HG03575 (cell line): ENCODE measurements around the gene GIPC1.
"Not testable (repeated sequence)": the region's sequence is repeated elsewhere in the genome, so short reads cannot be mapped to it uniquely, and the experiment has no call there.

Source experiments
- ATAC-seq: cut with Tn5 transposase; IDR thresholded peaks from one replicate; pipeline ENCODE4 v1.9.1; 2021; ENCODE audit not compliant: unreplicated experiment, insufficient number of reproducible peaks, low FRiP score; ENCODE audit errors: extremely low read depth

The GIPC1 gene

DNA sequence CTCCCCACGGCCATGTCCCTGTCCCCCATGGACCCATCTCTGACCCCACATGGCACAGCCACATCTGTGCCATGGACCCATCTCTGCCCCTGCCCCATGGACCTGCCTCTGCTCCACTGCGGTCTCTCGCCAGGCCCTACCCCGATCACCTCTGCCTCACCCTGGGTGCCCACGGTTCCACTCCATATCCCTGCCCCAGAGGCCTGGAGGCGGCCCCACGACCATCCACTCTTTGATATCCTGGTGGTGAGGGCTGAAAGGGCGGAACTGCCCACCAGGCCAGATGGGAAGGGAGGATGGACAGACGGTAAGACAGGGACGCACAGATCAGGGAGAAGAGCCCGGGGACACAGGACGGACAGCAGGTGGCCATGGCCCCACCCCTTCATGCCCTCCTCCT is 21.1 kb downstream of the GIPC1 start:
- no peak for ATAC-seq

DNA sequence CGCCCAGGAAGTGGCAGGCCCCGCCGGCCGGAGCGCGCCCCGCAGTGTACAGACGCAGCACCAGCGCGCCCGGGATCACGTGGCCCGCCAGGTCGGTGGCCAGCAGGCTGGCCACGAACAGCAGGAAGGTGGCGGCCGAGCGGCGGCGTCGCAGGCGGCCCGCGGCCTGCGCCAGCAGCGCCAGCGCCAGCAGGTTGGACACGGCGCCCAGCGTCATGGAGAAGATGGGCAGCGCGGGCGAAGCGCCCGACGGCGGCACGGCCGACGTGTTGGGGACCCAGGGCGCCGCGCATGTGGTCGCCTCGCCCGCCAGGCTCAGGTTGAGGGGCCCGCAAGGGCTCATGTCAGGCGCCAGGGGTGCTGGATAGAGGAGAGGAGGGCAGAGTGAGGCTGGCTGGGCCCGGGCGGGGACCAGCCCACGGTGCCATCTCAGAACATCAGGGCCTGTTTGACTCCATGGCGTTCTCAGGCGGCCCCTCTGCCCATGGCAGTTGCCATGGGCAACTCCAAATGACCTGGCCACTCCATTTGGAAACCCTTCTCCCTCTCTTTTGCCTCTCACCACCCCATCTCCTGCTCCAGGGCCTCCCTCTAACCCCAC is 21.8 kb downstream of the GIPC1 start:
- ATAC-seq: no peak

GRCh38 chr19:14473073-14473977 is 22.6 kb downstream of the GIPC1 start:
- ATAC-seq: no peak

- no peak for ATAC-seq
Observed at GRCh38 chr19:14472202-14472938, 23.6 kb downstream of the GIPC1 start.

DNA sequence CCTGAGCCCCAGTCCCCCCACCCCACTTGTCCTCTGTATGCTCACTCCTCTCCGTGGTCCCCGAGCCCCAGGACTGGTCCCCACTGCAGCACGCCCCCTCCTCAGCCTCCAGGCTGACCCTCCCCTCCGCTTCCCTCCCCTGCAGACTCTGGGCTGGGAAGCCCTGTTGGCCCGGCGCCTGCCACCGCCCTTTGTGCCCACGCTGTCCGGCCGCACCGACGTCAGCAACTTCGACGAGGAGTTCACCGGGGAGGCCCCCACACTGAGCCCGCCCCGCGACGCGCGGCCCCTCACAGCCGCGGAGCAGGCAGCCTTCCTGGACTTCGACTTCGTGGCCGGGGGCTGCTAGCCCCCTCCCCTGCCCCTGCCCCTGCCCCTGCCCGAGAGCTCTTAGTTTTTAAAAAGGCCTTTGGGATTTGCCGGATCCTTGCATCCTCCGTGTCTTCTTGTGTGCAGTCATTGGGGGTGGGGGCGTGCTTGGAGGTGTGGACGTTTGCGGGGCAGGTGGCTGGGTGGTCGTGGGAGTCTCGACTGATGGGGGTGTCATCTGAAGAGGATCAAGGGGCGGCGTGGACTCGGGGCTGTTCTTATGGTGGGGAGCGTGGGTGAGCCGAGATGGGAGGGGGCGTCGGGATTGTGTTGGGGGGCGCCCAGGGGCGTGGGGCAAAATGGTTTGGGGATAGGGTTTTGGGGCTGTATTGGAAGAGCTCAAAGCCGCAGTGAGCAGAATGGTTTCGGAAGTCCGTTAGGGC is 24.3 kb downstream of the GIPC1 start:
- no peak for ATAC-seq

GRCh38 chr19:14470031-14470876 is 25.7 kb downstream of the GIPC1 start:
- ATAC-seq: no peak

GRCh38 chr19:14467816-14468215 is 28.1 kb downstream of the GIPC1 start:
- no peak for ATAC-seq

DNA sequence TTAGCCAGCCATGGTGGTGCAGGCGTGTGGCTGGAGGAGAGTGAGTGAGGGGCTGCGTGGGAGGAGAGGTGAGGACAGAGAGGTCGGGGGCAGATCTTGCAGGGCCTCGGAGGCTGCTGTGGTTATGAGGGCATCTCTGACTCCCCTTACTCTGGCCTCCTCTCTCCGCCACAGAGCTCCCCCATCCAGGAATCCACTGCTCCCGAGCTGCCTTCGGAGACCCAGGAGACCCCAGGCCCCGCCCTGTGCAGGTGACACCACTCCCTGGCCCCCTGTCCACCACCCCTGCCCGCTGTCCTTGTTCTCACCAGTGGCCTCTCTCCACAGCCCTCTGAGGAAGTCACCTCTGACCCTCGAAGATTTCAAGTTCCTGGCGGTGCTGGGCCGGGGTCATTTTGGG is 28.5 kb downstream of the GIPC1 start:
- no peak for ATAC-seq

GRCh38 chr19:14463747-14464146 is 32.2 kb downstream of the GIPC1 start:
- ATAC-seq: no peak

GRCh38 chr19:14462401-14462800 is 33.5 kb downstream of the GIPC1 start:
- ATAC-seq: not testable (repeated sequence)

DNA sequence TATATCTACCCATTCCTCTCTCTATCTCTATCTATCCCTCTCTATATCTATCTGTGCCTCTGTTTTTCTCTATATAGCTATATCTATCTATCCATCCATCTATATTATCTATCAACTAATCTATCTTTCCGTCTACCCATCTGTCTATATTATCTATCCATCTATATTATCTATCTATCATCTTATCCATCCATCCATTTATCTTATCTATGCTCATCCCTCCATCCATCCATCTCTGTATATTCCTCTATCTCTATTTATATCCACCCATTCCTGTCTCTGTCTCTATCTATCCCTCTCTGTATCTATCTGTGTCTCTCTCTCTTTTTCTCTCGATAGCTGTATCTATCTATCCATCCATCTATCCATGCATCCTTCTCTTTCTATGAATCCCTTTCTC is 35.0 kb downstream of the GIPC1 start:
- ATAC-seq: no peak

DNA sequence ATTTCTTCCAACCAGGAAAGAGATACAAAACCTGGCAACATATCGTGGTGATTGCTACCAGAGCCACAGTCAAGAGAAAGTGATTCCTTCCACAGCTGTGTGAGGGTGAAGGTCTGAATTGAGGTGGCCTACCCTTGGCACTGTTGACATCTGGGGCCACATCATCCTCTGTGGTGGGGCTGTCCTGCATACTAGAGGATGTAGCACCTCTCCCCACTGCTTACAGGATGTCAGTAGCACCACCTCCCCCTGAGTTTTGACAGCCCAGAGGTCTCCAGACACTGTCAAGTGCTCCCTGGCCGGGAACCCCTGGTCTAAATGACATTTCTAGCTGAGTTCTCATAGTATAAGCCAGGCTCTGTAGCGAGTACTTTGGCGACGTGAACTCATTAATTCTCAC is 36.2 kb downstream of the GIPC1 start:
- no peak for ATAC-seq

DNA sequence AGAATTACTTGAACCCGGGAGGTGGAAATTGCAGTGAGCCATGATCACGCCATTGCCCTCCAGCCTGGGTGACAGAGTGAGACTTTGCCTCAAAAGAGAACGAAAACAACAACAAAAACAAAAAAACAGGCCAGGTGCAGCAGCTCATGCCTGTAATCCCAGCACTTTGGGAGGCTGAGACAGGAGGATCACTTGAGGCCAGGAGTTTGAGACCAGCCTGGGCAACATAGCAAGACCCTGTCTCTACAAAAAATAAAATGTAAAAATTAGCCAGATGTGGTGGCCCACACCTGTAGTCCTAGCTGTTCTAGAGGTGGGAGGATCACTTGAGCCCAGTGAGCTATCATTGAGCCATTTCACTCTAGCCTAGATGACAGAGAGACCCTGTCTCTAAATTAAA is 43.6 kb downstream of the GIPC1 start:
- not testable (repeated sequence) for ATAC-seq

GRCh38 chr19:14450876-14451275 is 45.1 kb downstream of the GIPC1 start:
- ATAC-seq: no peak

- no peak for ATAC-seq
Observed at GRCh38 chr19:14450168-14450874, 45.6 kb downstream of the GIPC1 start.

DNA sequence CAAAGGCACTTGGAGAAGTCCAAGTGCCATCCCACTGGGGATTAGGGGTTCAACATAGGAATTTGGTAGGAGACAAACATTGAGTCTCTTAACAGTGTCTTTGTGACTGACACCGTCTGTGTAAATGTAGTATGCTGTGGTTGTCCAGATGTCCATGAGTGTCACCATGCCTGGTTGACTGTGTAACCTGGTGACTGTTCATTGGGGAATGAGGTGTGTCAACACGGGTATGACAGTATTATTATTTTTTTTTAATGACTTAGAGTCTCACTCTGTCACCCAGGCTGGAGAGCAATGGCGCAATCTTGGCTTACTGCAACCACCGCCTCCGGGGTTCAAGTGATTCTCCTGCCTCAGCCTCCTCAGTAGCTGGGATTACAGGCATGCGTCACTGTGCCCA is 46.6 kb downstream of the GIPC1 start:
- no peak for ATAC-seq

DNA sequence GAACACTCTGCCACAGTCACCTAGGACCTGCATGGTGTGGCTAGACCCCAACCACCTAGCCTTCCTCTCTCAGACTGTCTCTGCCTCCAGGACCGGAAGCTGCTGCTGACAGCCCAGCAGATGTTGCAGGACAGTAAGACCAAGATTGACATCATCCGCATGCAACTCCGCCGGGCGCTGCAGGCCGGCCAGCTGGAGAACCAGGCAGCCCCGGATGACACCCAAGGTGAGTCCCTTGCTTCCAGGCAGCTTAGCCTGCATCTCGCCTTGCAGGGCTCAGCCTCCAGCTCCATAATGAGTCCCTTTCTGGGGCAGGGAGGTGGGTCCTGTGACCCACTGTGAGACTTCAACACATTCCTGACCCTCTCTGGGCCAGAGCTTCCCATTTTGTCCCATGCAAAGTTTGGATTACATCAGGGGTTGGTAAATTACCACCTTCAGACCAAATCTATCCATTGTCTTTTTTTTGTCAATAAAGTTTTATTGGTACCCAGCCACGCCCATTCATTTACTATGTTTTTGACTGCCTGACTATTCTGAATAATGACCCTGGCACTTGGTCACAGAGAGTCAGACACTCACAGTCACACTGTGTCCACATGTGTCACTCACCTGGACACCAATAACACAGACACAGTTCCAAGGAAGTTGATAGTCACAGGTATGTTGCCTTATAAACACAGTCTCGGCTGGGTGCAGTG is 49.4 kb downstream of the GIPC1 start:
- ATAC-seq: no peak
